Measurements from ENCODE around the gene HSPA4. TPM values are rescaled to one million over a fixed set of nuclear protein-coding genes. Genes with fewer than 3 reads are reported as not detected.
"Not testable (repeated sequence)": the region's sequence is repeated elsewhere in the genome, so short reads cannot be mapped to it uniquely, and the experiment has no call there.

HSPA4 gene
- total RNA-seq, 4 donors from 2014 or later, result 48.1 to 84.0 (median 72.3) TPM

DNA sequence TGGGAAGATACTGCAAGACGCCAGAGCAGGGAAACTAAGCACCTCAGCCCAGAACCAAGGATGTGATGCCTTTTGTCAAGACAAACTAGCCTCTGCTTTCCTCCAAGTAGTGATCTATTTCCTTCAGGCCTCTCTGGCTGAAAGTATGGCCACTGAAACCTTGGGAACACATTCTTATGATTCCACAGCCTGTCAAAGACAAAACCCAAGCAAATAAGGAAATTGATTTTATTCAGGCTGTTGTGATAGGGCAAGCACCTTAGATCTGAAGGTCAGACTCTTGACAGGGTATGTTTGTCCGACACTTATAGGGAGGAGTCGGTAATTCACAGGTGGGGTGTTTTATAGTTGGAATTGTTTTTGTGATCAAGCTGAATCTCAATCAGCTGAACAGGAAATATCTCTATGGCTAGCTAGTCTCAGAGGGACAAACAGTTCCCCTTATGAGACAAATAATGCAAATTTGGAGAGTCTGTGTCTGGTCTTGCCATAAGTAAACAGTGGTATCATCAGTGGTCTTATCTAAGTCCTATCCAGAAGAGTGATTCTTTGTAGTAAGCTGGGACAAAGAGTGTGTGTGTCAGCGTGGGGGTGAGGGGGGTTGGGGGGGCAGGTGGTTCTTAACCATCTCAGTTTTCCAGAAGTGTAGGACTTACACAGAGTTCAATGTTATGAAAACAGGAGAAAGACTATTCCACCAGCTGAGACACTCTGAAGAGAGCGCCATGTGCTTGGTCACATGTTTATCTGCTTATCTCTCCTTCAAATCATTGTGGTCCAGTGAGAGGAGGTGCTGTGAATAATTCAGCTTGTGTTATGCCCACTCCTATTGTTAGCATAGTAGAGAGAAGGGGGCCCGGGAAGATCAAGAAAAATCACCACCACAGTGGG, 18.7 kb upstream of the HSPA4 start:
- H3K4me3 ChIP-seq, result no peak overlapping the region
- no peak for TF ChIP-seq EP300 (IDR thresholded peaks at IDR 0.05)
- TF ChIP-seq, protein P1, sequence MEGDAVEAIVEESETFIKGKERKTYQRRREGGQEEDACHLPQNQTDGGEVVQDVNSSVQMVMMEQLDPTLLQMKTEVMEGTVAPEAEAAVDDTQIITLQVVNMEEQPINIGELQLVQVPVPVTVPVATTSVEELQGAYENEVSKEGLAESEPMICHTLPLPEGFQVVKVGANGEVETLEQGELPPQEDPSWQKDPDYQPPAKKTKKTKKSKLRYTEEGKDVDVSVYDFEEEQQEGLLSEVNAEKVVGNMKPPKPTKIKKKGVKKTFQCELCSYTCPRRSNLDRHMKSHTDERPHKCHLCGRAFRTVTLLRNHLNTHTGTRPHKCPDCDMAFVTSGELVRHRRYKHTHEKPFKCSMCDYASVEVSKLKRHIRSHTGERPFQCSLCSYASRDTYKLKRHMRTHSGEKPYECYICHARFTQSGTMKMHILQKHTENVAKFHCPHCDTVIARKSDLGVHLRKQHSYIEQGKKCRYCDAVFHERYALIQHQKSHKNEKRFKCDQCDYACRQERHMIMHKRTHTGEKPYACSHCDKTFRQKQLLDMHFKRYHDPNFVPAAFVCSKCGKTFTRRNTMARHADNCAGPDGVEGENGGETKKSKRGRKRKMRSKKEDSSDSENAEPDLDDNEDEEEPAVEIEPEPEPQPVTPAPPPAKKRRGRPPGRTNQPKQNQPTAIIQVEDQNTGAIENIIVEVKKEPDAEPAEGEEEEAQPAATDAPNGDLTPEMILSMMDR (IDR thresholded peaks at IDR 0.05), result no peak
- no peak for TF ChIP-seq POLR2A (IDR thresholded peaks at IDR 0.05)
- no peak for TF ChIP-seq POLR2AphosphoS5 (IDR thresholded peaks at IDR 0.05)
- H3K27me3 ChIP-seq, result peaks cover 10% of the 10 kb centered on the region
- 51 to 77% methylated on average over 4 to 6 of the region's 6 CpGs for WGBS, 2 donors (ENCODE audit: low coverage in 1 of 2)
- no peak for ATAC-seq
- no peaks in the 10 kb centered on the region for H3K4me1 ChIP-seq
- H3K9me3 ChIP-seq, result no peaks in the 10 kb centered on the region
- no peaks in the 10 kb centered on the region for H3K36me3 ChIP-seq
- no peak overlapping the region for H3K27ac ChIP-seq

DNA sequence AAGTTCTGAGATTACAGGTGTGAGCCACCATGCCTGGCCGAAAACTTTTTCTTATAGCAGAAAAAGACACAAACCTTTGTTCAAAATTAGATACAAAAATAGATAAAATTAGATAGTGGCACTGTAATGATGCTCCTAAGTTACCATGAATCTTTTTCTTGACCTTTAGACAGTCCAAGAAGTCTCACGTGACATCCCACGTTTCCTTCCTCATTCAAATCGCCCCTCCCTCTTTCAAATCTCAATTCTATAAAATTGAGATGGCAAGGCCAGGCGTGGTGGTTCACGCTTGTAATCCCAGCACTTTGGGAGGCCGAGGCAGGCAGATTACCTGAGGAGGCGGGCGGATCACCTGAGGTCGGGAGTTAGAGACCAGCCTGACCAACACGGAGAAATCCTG, 17.7 kb upstream of the HSPA4 start:
- Histone ChIP-seq H3K4me1 (no peaks in the 10 kb centered on the region), H3K27ac (no peak overlapping the region), H3K36me3 (no peaks in the 10 kb centered on the region), H3K27me3 (peaks cover 10% of the 10 kb centered on the region), H3K9me3 (no peaks in the 10 kb centered on the region), H3K4me3 (no peak overlapping the region)
- ATAC-seq, result no peak
- no peak for TF ChIP-seq EP300 (IDR thresholded peaks at IDR 0.05)
- no peak for TF ChIP-seq POLR2AphosphoS5 (IDR thresholded peaks at IDR 0.05)
- no peak for TF ChIP-seq POLR2A (IDR thresholded peaks at IDR 0.05)
- TF ChIP-seq, protein P1 (IDR thresholded peaks at IDR 0.05), result no peak
- 83 to 96% methylated on average over 7 of the region's 11 CpGs for WGBS, 2 donors (ENCODE audit: low coverage in 1 of 2)

DNA sequence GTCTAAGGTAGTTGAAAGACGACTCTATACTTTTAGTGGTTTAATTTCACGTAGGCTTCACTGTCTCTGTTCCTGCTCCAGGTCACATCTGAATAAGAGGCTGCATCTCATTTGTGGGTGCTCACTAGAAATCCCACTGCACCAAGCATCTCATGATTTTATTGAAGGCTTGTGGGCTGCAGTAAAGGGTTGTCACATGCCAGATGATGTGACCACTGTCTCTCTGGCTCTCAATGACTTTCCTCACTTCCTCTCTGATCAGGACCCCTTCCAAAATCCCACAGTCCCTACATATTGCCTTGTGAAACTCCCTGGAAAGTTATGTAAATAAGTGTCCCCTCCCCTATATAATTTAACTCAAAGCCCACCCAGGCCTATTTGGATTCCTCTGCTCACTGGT, 16.6 kb upstream of the HSPA4 start:
- Histone ChIP-seq H3K27ac (no peak overlapping the region), H3K36me3 (no peaks in the 10 kb centered on the region), H3K9me3 (no peaks in the 10 kb centered on the region), H3K27me3 (peaks cover 10% of the 10 kb centered on the region), H3K4me3 (no peak overlapping the region), H3K4me1 (no peaks in the 10 kb centered on the region)
- 63 to 64% methylated on average over 2 of the region's 2 CpGs for WGBS, 2 donors (ENCODE audit: low coverage in 1 of 2)
- no peak for ATAC-seq
- TF ChIP-seq, protein P1 (IDR thresholded peaks at IDR 0.05), result no peak
- no peak for TF ChIP-seq POLR2AphosphoS5 (IDR thresholded peaks at IDR 0.05)
- no peak for TF ChIP-seq EP300 (IDR thresholded peaks at IDR 0.05)
- TF ChIP-seq POLR2A (IDR thresholded peaks at IDR 0.05), result no peak

DNA sequence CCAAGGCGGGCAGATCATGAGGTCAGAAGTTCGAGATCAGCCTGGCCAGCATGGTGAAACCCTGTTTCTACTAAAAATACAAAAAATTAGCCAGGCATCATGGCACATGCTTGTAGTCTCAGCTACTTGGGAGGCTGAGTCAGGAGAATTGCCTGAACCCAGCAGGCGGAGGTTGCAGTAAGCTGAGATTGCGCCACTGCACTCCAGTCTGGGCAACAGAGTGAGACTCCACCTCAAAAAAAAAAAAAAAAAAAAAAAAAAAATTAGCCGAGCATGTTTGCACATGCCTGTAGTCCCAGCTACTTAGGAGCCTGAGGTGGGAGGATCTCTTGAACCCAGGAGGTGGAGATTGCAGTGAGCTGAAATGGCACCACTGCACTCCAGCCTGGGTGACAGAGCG, 15.1 kb upstream of the HSPA4 start:
- not testable (repeated sequence) for H3K4me1 ChIP-seq, H3K36me3 ChIP-seq, H3K27ac ChIP-seq, ATAC-seq, H3K27me3 ChIP-seq, H3K4me3 ChIP-seq, H3K9me3 ChIP-seq
- WGBS, 2 donors (ENCODE audit: low coverage in 1 of 2), result 68 to 86% methylated on average over 3 to 4 of the region's 6 CpGs

DNA sequence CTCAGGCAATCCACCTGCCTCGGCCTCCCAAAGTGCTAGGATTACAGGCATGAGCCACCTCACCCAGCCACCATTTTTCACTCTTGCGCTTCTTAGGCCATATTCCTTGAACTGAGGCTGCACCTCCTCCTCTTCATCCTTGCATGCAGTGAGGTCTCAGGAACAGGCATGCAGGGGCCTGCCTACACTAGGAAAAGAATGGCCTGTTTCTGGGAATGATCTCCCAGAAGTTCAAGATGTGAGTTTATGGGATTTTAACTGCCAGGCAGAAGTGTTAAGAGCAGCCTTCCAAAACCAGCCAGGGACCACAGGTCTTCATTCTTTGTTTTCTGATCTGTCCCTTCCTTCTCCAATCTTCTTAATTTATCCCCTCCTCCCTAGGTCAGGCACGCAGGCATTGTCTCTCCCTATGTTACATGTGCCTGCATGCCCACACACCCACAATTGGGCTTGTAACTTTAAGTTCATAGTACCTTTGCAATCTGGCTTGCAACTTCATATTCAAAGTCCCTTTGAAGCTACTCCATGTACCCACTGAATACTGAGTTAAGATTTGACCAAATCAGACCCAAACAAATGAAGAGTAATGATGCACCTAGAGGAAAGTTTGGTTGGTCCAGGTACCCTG, 10.5 kb upstream of the HSPA4 start:
- Histone ChIP-seq H3K4me3 (no peak overlapping the region), H3K4me1 (no peaks in the 10 kb centered on the region), H3K27me3 (peaks cover 3% of the 10 kb centered on the region), H3K36me3 (no peaks in the 10 kb centered on the region), H3K27ac (no peak overlapping the region), H3K9me3 (no peaks in the 10 kb centered on the region)
- 69% methylated on average over 3 of the region's 3 CpGs; no CpG with 5 or more reads in 1 of the 2 donors for WGBS, 2 donors (ENCODE audit: low coverage in 1 of 2)
- ATAC-seq, result no peak
- TF ChIP-seq, protein P1 (IDR thresholded peaks at IDR 0.05), result no peak
- TF ChIP-seq EP300 (IDR thresholded peaks at IDR 0.05) (no peak), POLR2A (IDR thresholded peaks at IDR 0.05) (no peak), POLR2AphosphoS5 (IDR thresholded peaks at IDR 0.05) (no peak)
